GM18508 (cell line): ENCODE results near the gene TEX29.

ENCODE experiments used
- ATAC-seq: cut with Tn5 transposase; IDR thresholded peaks from one replicate; pipeline ENCODE4 v1.9.1; 2021; ENCODE audit warnings: moderate number of reproducible peaks; ENCODE audit not compliant: insufficient read depth, unreplicated experiment

The TEX29 gene

GRCh38 chr13:111318386-111318785 is 2.1 kb upstream of the TEX29 start:
- ATAC-seq: no peak

- no peak for ATAC-seq
Observed at GRCh38 chr13:111319521-111319920, 921 bp upstream of the TEX29 start.

GRCh38 chr13:111322001-111322915 is 1.8 kb downstream of the TEX29 start:
- no peak for ATAC-seq

GRCh38 chr13:111322916-111323331 is 2.5 kb downstream of the TEX29 start:
- no peak for ATAC-seq

GRCh38 chr13:111323549-111323948 is 3.1 kb downstream of the TEX29 start:
- no peak for ATAC-seq

- ATAC-seq: no peak
Observed at GRCh38 chr13:111323950-111324651, 3.7 kb downstream of the TEX29 start.

- ATAC-seq: no peak
Observed at GRCh38 chr13:111324736-111325135, 4.3 kb downstream of the TEX29 start.

GRCh38 chr13:111325146-111325890 is 4.9 kb downstream of the TEX29 start:
- no peak for ATAC-seq

GRCh38 chr13:111325941-111326620 is 5.6 kb downstream of the TEX29 start:
- ATAC-seq: no peak

GRCh38 chr13:111326621-111326965 is 6.2 kb downstream of the TEX29 start:
- no peak for ATAC-seq

GRCh38 chr13:111326981-111327642 is 6.7 kb downstream of the TEX29 start:
- no peak for ATAC-seq

- ATAC-seq: no peak
Observed at GRCh38 chr13:111327730-111328573, 7.5 kb downstream of the TEX29 start.

- ATAC-seq: no peak
Observed at GRCh38 chr13:111328574-111329410, 8.3 kb downstream of the TEX29 start.

GRCh38 chr13:111329641-111330040 is 9.2 kb downstream of the TEX29 start:
- no peak for ATAC-seq

GRCh38 chr13:111330066-111330610 is 9.7 kb downstream of the TEX29 start:
- ATAC-seq: no peak

- ATAC-seq: no peak
Observed at GRCh38 chr13:111335298-111335697, 14.9 kb downstream of the TEX29 start.

- ATAC-seq: no peak
Observed at GRCh38 chr13:111336666-111337065, 16.2 kb downstream of the TEX29 start.

- no peak for ATAC-seq
Observed at GRCh38 chr13:111337206-111337605, 16.8 kb downstream of the TEX29 start.
